ENCODE measurements around the gene ITK.

ITK gene

GRCh38 chr5:157247267-157247666, 66.6 kb downstream of the ITK start:
- H3K4me3 ChIP-seq (replicated peaks; ENCODE audit: insufficient read depth, low read length) = no peak overlapping the region
- TF ChIP-seq GABPA (IDR thresholded peaks at IDR 0.05; ENCODE audit: low read depth) = no peak
- no peak for TF ChIP-seq SPI1 (IDR thresholded peaks at IDR 0.05; ENCODE audit: borderline replicate concordance, low read depth)
- TF ChIP-seq POLR2AphosphoS5 (IDR thresholded peaks at IDR 0.05; ENCODE audit: low read depth) = no peak
- TF ChIP-seq, protein P1, sequence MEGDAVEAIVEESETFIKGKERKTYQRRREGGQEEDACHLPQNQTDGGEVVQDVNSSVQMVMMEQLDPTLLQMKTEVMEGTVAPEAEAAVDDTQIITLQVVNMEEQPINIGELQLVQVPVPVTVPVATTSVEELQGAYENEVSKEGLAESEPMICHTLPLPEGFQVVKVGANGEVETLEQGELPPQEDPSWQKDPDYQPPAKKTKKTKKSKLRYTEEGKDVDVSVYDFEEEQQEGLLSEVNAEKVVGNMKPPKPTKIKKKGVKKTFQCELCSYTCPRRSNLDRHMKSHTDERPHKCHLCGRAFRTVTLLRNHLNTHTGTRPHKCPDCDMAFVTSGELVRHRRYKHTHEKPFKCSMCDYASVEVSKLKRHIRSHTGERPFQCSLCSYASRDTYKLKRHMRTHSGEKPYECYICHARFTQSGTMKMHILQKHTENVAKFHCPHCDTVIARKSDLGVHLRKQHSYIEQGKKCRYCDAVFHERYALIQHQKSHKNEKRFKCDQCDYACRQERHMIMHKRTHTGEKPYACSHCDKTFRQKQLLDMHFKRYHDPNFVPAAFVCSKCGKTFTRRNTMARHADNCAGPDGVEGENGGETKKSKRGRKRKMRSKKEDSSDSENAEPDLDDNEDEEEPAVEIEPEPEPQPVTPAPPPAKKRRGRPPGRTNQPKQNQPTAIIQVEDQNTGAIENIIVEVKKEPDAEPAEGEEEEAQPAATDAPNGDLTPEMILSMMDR (IDR thresholded peaks at IDR 0.05; ENCODE audit: insufficient read depth, low read length) = no peak
- TF ChIP-seq, protein P2, sequence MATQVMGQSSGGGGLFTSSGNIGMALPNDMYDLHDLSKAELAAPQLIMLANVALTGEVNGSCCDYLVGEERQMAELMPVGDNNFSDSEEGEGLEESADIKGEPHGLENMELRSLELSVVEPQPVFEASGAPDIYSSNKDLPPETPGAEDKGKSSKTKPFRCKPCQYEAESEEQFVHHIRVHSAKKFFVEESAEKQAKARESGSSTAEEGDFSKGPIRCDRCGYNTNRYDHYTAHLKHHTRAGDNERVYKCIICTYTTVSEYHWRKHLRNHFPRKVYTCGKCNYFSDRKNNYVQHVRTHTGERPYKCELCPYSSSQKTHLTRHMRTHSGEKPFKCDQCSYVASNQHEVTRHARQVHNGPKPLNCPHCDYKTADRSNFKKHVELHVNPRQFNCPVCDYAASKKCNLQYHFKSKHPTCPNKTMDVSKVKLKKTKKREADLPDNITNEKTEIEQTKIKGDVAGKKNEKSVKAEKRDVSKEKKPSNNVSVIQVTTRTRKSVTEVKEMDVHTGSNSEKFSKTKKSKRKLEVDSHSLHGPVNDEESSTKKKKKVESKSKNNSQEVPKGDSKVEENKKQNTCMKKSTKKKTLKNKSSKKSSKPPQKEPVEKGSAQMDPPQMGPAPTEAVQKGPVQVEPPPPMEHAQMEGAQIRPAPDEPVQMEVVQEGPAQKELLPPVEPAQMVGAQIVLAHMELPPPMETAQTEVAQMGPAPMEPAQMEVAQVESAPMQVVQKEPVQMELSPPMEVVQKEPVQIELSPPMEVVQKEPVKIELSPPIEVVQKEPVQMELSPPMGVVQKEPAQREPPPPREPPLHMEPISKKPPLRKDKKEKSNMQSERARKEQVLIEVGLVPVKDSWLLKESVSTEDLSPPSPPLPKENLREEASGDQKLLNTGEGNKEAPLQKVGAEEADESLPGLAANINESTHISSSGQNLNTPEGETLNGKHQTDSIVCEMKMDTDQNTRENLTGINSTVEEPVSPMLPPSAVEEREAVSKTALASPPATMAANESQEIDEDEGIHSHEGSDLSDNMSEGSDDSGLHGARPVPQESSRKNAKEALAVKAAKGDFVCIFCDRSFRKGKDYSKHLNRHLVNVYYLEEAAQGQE (IDR thresholded peaks at IDR 0.05; ENCODE audit: insufficient replicate concordance, low read depth) = no peak
- H3K27me3 ChIP-seq (ENCODE audit: insufficient read depth, poor library complexity, severe bottlenecking) = no peaks in the 10 kb centered on the region
- H3K27ac ChIP-seq (replicated peaks) = no peak overlapping the region
- no peak for DNase-seq (ENCODE audit: low read depth in 1 of 2, low spot score in 1 of 2)

DNA sequence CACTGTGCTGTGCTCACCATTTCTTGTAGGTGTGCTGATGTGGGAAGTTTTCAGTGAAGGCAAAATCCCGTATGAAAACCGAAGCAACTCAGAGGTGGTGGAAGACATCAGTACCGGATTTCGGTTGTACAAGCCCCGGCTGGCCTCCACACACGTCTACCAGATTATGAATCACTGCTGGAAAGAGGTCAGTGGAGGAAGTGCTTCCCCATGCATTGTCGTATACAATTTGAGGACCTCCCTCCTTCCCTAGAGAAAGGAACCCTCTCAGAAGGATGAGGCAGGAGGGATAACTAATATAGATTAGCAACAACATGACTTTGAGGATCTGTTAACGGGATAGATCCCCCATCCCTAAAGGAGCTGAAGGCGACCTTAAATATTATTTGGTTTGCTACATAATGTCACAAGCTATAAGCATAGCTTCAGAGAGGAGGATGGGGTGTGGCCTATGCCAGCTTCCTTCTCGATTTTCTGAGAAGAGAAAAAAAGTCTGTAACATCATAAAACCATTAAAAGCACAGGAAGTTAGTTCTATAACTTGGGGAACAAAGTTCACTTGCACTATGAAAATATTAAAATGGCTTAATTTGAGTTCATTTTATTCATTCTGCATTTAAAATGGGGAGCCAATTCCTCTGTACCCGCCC, 68.3 kb downstream of the ITK start:
- Histone ChIP-seq H3K27ac (replicated peaks) (no peak overlapping the region), H3K27me3 (ENCODE audit: insufficient read depth, poor library complexity, severe bottlenecking) (no peaks in the 10 kb centered on the region), H3K4me3 (replicated peaks; ENCODE audit: insufficient read depth, low read length) (no peak overlapping the region)
- no peak for TF ChIP-seq SPI1 (IDR thresholded peaks at IDR 0.05; ENCODE audit: borderline replicate concordance, low read depth)
- no peak for TF ChIP-seq POLR2AphosphoS5 (IDR thresholded peaks at IDR 0.05; ENCODE audit: low read depth)
- no peak for TF ChIP-seq GABPA (IDR thresholded peaks at IDR 0.05; ENCODE audit: low read depth)
- TF ChIP-seq, protein P2 (IDR thresholded peaks at IDR 0.05; ENCODE audit: insufficient replicate concordance, low read depth) = no peak
- TF ChIP-seq, protein P1 (IDR thresholded peaks at IDR 0.05; ENCODE audit: insufficient read depth, low read length) = no peak
- DNase-seq (ENCODE audit: low read depth in 1 of 2, low spot score in 1 of 2) = no peak

DNA sequence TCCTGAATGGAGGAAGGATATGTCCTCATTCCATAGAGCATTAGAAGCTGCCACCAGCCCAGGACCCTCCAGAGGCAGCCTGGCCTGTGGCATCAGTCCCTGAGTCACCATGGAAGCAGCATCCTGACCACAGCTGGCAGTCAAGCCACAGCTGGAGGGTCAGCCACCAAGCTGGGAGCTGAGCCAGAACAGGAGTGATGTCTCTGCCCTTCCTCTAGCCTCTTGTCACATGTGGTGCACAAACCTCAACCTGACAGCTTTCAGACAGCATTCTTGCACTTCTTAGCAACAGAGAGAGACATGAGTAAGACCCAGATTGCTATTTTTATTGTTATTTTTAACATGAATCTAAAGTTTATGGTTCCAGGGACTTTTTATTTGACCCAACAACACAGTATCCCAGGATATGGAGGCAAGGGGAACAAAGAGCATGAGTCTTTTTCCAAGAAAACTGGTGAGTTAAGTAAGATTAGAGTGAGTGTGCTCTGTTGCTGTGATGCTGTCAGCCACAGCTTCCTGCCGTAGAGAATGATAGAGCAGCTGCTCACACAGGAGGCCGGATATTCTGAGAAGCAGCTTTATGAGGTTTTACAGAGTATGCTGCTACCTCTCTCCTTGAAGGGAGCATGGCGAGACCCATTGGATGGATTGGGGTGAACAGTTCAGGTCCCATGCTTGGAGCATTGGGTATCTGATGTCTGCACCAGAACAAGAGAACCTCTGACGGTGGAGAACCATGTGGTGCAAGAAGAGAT, 72.2 kb downstream of the ITK start:
- Histone ChIP-seq H3K27me3 (ENCODE audit: insufficient read depth, poor library complexity, severe bottlenecking) (no peaks in the 10 kb centered on the region), H3K4me3 (replicated peaks; ENCODE audit: insufficient read depth, low read length) (no peak overlapping the region), H3K27ac (replicated peaks) (no peak overlapping the region)
- TF ChIP-seq GABPA (IDR thresholded peaks at IDR 0.05; ENCODE audit: low read depth) (no peak), SPI1 (IDR thresholded peaks at IDR 0.05; ENCODE audit: borderline replicate concordance, low read depth) (no peak), POLR2AphosphoS5 (IDR thresholded peaks at IDR 0.05; ENCODE audit: low read depth) (no peak)
- TF ChIP-seq, protein P2 (IDR thresholded peaks at IDR 0.05; ENCODE audit: insufficient replicate concordance, low read depth) = no peak
- TF ChIP-seq, protein P1 (IDR thresholded peaks at IDR 0.05; ENCODE audit: insufficient read depth, low read length) = no peak
- no peak for DNase-seq (ENCODE audit: low read depth in 1 of 2, low spot score in 1 of 2)

All from HL-60 (cell line).